PC-9 (cell line): ENCODE data around the gene SDK1. TPM values are rescaled to one million over a fixed set of nuclear protein-coding genes. Genes with fewer than 3 reads are reported as not detected.

Experiments
- BruUV-seq: library from RNA; stranded (reverse); fragments of 400-500 nt; replicated peaks from 2 replicates; lab custom pipeline; 2021; lab: Mats Ljungman, UMichigan
- CTCF ChIA-PET: fragments of 300-600 bp; sonication (Branson Sonifier 250); formaldehyde crosslinking; loops from one replicate; lab custom pipeline; 2022; ENCODE audit warnings: antibody characterized with exemption; lab: Charles Lee
- POLR2A ChIA-PET: fragments of 300-600 bp; sonication (Branson Sonifier 250); formaldehyde crosslinking; loops from one replicate; lab custom pipeline; 2022; ENCODE audit warnings: antibody characterized with exemption; ENCODE audit not compliant: unreplicated experiment; lab: Charles Lee
- DNase-seq, 2 experiments: peaks; one replicate each; pipeline versions ENCODE4 v3.0.0 to v3.0.0-alpha.2; 2015 to 2022; ENCODE audit warnings: mixed read lengths in 1 of 2
- H2AFZ ChIP-seq: fragments of 200-600 bp; sonication (generic); 2 replicates; pipeline ENCODE4 v1.8.1; 2017; ENCODE audit warnings: antibody characterized with exemption
- H3F3A ChIP-seq: fragments of 200-600 bp; sonication (generic); 2 replicates; pipeline ENCODE4 v1.8.1; 2017; ENCODE audit warnings: antibody characterized with exemption, mild to moderate bottlenecking, low read depth; ENCODE audit not compliant: insufficient read depth
- H3K27ac ChIP-seq: fragments of 200-600 bp; sonication (generic); 2 replicates; pipeline ENCODE4 v1.6.1; 2016; ENCODE audit warnings: mixed run types
- H3K27me3 ChIP-seq: fragments of 200-600 bp; sonication (generic); 2 replicates; pipeline ENCODE4 v1.6.1; 2016; ENCODE audit warnings: low read depth, mixed run types; ENCODE audit not compliant: insufficient read depth
- H3K36me3 ChIP-seq: fragments of 200-600 bp; sonication (generic); 2 replicates; pipeline ENCODE4 v1.6.1; 2016; ENCODE audit warnings: low read depth, mixed run types
- H3K4me1 ChIP-seq: fragments of 200-600 bp; sonication (generic); replicated peaks from 2 replicates; pipeline ENCODE4 v1.6.1; 2016; ENCODE audit warnings: mixed run types; ENCODE audit not compliant: insufficient read depth
- H3K4me2 ChIP-seq: fragments of 200-600 bp; sonication (generic); 2 replicates; pipeline ENCODE4 v1.6.1; 2017; ENCODE audit warnings: mixed run types
- H3K4me3 ChIP-seq: fragments of 200-600 bp; sonication (generic); 2 replicates; pipeline ENCODE4 v1.6.1; 2016; ENCODE audit warnings: mixed run types
- H3K79me2 ChIP-seq: fragments of 200-600 bp; sonication (generic); 2 replicates; pipeline ENCODE4 v1.6.1; 2017; ENCODE audit warnings: low read depth, mixed run types
- H3K9me2 ChIP-seq: fragments of 200-600 bp; sonication (generic); 2 replicates; pipeline ENCODE4 v1.8.1; 2017; ENCODE audit warnings: mild to moderate bottlenecking; ENCODE audit not compliant: insufficient read depth
- H3K9me3 ChIP-seq: fragments of 200-600 bp; sonication (generic); 2 replicates; pipeline ENCODE4 v1.8.1; 2016; ENCODE audit warnings: low read depth; ENCODE audit not compliant: insufficient read depth
- H4K20me1 ChIP-seq: fragments of 200-600 bp; sonication (generic); 2 replicates; pipeline ENCODE4 v1.8.1; 2017; ENCODE audit not compliant: insufficient read depth
- EZH2 ChIP-seq: fragments of 200-600 bp; sonication (generic); IDR thresholded peaks from 2 replicates; pipeline ENCODE4 v1.8.0; 2017; ENCODE audit warnings: antibody characterized with exemption, low read depth
- intact Hi-C: fragments of 100-400 bp; cut with micrococcal nuclease; formaldehyde crosslinking; loops from one replicate; pipeline ENCODE4 v1.10.0; 2022; ENCODE audit not compliant: unreplicated experiment
- total RNA-seq: library from RNA; stranded (reverse); gene quantifications from 2 replicates; pipeline ENCODE4 v1.2.3, GENCODE V29; 2021
- TF ChIP-seq, protein P1 (sequence below): fragments of 200-600 bp; sonication (generic); conservative IDR thresholded peaks from 2 replicates; pipeline ENCODE4 v1.6.1; 2017; ENCODE audit warnings: mixed run types, antibody characterized with exemption, mild to moderate bottlenecking, moderate library complexity

Gene SDK1
- total RNA-seq, 1 experiment from 2014 or later: not detected

DNA sequence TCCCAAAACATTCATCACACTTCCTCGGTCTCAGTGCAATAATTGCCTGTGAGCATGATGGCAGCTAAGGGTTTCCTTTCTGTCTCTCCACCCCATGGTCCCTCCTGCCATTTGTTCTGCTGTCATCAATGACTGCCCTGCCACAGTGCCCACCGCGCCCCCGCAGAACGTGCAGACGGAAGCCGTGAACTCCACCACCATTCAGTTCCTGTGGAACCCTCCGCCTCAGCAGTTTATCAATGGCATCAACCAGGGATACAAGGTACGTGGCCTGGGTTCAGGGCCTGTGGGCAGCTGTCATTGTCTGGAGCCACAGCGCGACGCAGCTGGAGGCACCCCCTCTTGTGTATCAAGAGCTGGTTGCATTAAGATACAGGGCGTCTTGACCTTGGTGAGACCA lies 748.1 kb downstream of the SDK1 start:
- no TSS peak for BruUV-seq
- Histone ChIP-seq H3K4me1 (no peaks in the 10 kb centered on the region), H3K27ac (no peak overlapping the region), H3K27me3 (peaks cover 59% of the 10 kb centered on the region), H3K4me3 (no peak overlapping the region), H3K9me3 (no peaks in the 10 kb centered on the region), H3K4me2 (no peak overlapping the region), H2AFZ (no peak overlapping the region), H3K9me2 (no peaks in the 10 kb centered on the region; the same call in 1 of the 2 replicates), H3F3A (no peaks in the 10 kb centered on the region), H4K20me1 (no peaks in the 10 kb centered on the region), H3K36me3 (no peaks in the 10 kb centered on the region), H3K79me2 (no peaks in the 10 kb centered on the region)
- ChIA-PET CTCF (no interaction called here), POLR2A (no interaction called here)
- DNase-seq: no peak
- TF ChIP-seq, protein P1, sequence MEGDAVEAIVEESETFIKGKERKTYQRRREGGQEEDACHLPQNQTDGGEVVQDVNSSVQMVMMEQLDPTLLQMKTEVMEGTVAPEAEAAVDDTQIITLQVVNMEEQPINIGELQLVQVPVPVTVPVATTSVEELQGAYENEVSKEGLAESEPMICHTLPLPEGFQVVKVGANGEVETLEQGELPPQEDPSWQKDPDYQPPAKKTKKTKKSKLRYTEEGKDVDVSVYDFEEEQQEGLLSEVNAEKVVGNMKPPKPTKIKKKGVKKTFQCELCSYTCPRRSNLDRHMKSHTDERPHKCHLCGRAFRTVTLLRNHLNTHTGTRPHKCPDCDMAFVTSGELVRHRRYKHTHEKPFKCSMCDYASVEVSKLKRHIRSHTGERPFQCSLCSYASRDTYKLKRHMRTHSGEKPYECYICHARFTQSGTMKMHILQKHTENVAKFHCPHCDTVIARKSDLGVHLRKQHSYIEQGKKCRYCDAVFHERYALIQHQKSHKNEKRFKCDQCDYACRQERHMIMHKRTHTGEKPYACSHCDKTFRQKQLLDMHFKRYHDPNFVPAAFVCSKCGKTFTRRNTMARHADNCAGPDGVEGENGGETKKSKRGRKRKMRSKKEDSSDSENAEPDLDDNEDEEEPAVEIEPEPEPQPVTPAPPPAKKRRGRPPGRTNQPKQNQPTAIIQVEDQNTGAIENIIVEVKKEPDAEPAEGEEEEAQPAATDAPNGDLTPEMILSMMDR: no peak
- no peak for TF ChIP-seq EZH2
- intact Hi-C loops: no loop called here

DNA sequence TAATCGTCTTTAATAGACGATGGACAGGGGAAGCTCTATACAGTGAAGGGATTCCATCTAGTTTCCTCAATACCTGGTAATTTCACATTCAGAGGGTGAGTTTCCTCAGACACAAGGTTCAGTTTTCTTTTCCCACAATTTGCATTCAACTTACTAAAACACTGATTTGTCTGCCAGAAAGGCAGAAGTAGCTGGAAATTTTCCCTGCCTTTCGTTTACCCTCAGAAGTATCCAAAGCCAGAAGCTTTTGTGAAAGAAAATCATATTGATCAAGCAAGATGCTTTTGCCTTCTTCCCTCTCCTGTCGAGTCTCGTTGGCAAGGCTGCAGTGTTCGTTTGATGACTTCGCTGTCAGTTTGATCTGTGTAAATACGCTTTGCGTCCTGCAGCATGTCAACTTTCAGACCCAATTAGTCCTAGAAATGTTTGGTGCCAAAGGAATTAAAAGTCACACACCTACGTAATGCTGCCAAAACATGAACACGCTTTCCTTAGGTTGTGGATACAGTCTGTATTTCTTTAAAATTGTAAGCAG lies 749.1 kb downstream of the SDK1 start:
- H3K4me1 ChIP-seq: no peaks in the 10 kb centered on the region
- peaks cover 59% of the 10 kb centered on the region for H3K27me3 ChIP-seq
- no peak overlapping the region for H3K4me3 ChIP-seq
- H3K9me3 ChIP-seq: no peaks in the 10 kb centered on the region
- H3K27ac ChIP-seq: no peak overlapping the region
- no TSS peak for BruUV-seq
- H3K9me2 ChIP-seq: no peaks in the 10 kb centered on the region; the same call in 1 of the 2 replicates
- H3F3A ChIP-seq: no peaks in the 10 kb centered on the region
- no peak overlapping the region for H2AFZ ChIP-seq
- ChIA-PET CTCF (no interaction called here), POLR2A (no interaction called here)
- DNase-seq: no peak
- H3K36me3 ChIP-seq: no peaks in the 10 kb centered on the region
- no peaks in the 10 kb centered on the region for H4K20me1 ChIP-seq
- TF ChIP-seq, protein P1: no peak
- no peak for TF ChIP-seq EZH2
- no peaks in the 10 kb centered on the region for H3K79me2 ChIP-seq
- intact Hi-C loops: no loop called here
- no peak overlapping the region for H3K4me2 ChIP-seq

DNA sequence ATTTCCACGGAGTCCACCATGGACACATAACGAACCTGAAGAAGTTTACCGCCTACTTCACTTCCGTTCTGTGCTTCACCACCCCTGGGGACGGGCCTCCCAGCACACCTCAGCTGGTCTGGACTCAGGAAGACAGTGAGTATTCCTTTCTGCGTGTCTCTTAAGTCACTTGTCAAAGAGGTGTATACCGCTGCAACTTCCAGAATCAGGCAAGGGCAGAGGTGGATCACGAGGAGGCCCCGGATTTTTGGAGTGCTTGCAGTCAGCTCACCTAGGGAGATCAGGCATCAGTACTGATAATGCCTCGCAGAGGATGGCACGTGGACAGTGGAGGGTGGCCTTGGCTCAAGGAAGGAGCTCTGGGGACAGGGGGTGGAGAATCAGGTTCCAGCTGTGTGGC lies 750.6 kb downstream of the SDK1 start:
- intact Hi-C loops: no loop called here
- H3K4me2 ChIP-seq: no peak overlapping the region
- H2AFZ ChIP-seq: no peak overlapping the region
- no TSS peak for BruUV-seq
- H4K20me1 ChIP-seq: no peaks in the 10 kb centered on the region
- no peaks in the 10 kb centered on the region for H3F3A ChIP-seq
- no peak for TF ChIP-seq EZH2
- TF ChIP-seq, protein P1: no peak
- peaks cover 59% of the 10 kb centered on the region for H3K27me3 ChIP-seq
- no peak overlapping the region for H3K4me3 ChIP-seq
- H3K9me3 ChIP-seq: no peaks in the 10 kb centered on the region
- DNase-seq: no peak
- H3K27ac ChIP-seq: no peak overlapping the region
- H3K79me2 ChIP-seq: no peaks in the 10 kb centered on the region
- no peaks in the 10 kb centered on the region for H3K36me3 ChIP-seq
- H3K9me2 ChIP-seq: no peaks in the 10 kb centered on the region; the same call in 1 of the 2 replicates
- CTCF ChIA-PET: no interaction called here
- POLR2A ChIA-PET: no interaction called here
- no peaks in the 10 kb centered on the region for H3K4me1 ChIP-seq
